Measurements from ENCODE around the gene KRTAP5-5. TPM values are rescaled to one million over a fixed set of nuclear protein-coding genes. Genes with fewer than 3 reads are reported as not detected.

Gene KRTAP5-5
- total and polyA plus RNA-seq, 2 of the 13 experiments (the other 11 are each of a cell fraction or from before 2014, with no cell fraction given) = not detected

GRCh38 chr11:1641096-1641495 lies 11.5 kb downstream of the KRTAP5-5 start:
- in situ Hi-C loops (cut with HindIII; ENCODE audit: extremely low pct_ligation_motif_present, low pct_unique_long_range_greater_than_20kb) = no loop called here
- Histone ChIP-seq H3K4me3 (replicated peaks in 1 of 3; ENCODE audit: insufficient read depth in 1 of 3, low read depth in 2 of 3, low read length in 3 of 3) (no peak overlapping the region), H3K27me3 (ENCODE audit: control insufficient read depth in 1 of 2, insufficient read depth in 2 of 2, low read length in 2 of 2) (peaks cover 8 to 65% of the 10 kb centered on the region in 2 experiments), H3K79me2 (ENCODE audit: insufficient read depth, low read length) (no peaks in the 10 kb centered on the region), H2AFZ (ENCODE audit: low read length) (no peak overlapping the region), H3K4me1 (ENCODE audit: insufficient read depth, low read length) (no peaks in the 10 kb centered on the region), H3K27ac (ENCODE audit: extremely low read length, insufficient read depth, low read length) (no peak overlapping the region), H3K9me3 (ENCODE audit: low read length) (no peaks in the 10 kb centered on the region), H3K9ac (ENCODE audit: insufficient read depth, low read depth, low read length) (no peak overlapping the region), H3K4me2 (ENCODE audit: low read depth, low read length) (no peak overlapping the region), H4K20me1 (ENCODE audit: insufficient read depth, low read length) (no peaks in the 10 kb centered on the region), H3K36me3 (replicated peaks in 1 of 2; ENCODE audit: control insufficient read depth in 1 of 2, insufficient read depth in 2 of 2, low read length in 2 of 2) (no peaks in the 10 kb centered on the region)
- ChIA-PET POLR2A (no interaction called here), CTCF (ENCODE audit: low intra/inter-chr PET ratio, low total read pairs) (no interaction called here)
- DNase-seq (ENCODE audit: low spot score) (no peak), FAIRE-seq (no peak), ATAC-seq (no peak)
- 28% methylated on average over 3 of the region's 15 CpGs for WGBS (ENCODE audit: low lambda C conversion rate)
- no TSS peak for BruUV-seq (replicated peaks)
- TF ChIP-seq ZFP1 (CRISPR knock-in tag; IDR thresholded peaks at IDR 0.05) = no peak
- no peak for TF ChIP-seq TBX3 (IDR thresholded peaks at IDR 0.05; ENCODE audit: borderline replicate concordance)
- no peak for TF ChIP-seq ZNF816 (CRISPR knock-in tag; IDR thresholded peaks at IDR 0.05; ENCODE audit: borderline replicate concordance)
- TF ChIP-seq, protein P1, sequence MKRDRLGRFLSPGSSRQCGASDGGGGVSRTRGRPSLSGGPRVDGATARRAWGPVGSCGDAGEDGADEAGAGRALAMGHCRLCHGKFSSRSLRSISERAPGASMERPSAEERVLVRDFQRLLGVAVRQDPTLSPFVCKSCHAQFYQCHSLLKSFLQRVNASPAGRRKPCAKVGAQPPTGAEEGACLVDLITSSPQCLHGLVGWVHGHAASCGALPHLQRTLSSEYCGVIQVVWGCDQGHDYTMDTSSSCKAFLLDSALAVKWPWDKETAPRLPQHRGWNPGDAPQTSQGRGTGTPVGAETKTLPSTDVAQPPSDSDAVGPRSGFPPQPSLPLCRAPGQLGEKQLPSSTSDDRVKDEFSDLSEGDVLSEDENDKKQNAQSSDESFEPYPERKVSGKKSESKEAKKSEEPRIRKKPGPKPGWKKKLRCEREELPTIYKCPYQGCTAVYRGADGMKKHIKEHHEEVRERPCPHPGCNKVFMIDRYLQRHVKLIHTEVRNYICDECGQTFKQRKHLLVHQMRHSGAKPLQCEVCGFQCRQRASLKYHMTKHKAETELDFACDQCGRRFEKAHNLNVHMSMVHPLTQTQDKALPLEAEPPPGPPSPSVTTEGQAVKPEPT (CRISPR knock-in tag; IDR thresholded peaks at IDR 0.05; ENCODE audit: low read depth) = no peak
- no peak for TF ChIP-seq TRIM24 (CRISPR knock-in tag; IDR thresholded peaks at IDR 0.05)
- TF ChIP-seq ZNF292 (CRISPR knock-in tag; IDR thresholded peaks at IDR 0.05; ENCODE audit: borderline replicate concordance, low read depth) = no peak
- TF ChIP-seq ESRRA (CRISPR knock-in tag; IDR thresholded peaks at IDR 0.05; ENCODE audit: low read depth) = no peak
- no peak for TF ChIP-seq MTF1 (CRISPR knock-in tag; IDR thresholded peaks at IDR 0.05)
- TF ChIP-seq ZNF775 (CRISPR knock-in tag; IDR thresholded peaks at IDR 0.05; ENCODE audit: borderline replicate concordance) = no peak
- TF ChIP-seq, protein P2, sequence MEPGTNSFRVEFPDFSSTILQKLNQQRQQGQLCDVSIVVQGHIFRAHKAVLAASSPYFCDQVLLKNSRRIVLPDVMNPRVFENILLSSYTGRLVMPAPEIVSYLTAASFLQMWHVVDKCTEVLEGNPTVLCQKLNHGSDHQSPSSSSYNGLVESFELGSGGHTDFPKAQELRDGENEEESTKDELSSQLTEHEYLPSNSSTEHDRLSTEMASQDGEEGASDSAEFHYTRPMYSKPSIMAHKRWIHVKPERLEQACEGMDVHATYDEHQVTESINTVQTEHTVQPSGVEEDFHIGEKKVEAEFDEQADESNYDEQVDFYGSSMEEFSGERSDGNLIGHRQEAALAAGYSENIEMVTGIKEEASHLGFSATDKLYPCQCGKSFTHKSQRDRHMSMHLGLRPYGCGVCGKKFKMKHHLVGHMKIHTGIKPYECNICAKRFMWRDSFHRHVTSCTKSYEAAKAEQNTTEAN (CRISPR knock-in tag; conservative IDR thresholded peaks at IDR 0.05) = no peak
- no peak for TF ChIP-seq SP4 (CRISPR knock-in tag; IDR thresholded peaks at IDR 0.05)
- TF ChIP-seq ZBTB34 (CRISPR knock-in tag; IDR thresholded peaks at IDR 0.05) = no peak
- intact Hi-C loops (cut with micrococcal nuclease; ENCODE audit: unreplicated experiment) = no loop called here
